Stimulated activated CD8-positive, alpha-beta memory T cell treated with anti-CD3 and anti-CD28 coated beads, Interleukin-12 subunit alpha, Interleukin-12 subunit beta, amount 100 ng/mL, for 24 hours (primary cell): Measurements from ENCODE around the gene HERC4.
A peak's percentile ranks its signal among the peaks of the same experiment; 100 is the strongest.
"Not testable (repeated sequence)": the region's sequence is repeated elsewhere in the genome, so short reads cannot be mapped to it uniquely, and the experiment has no call there.

Source experiments
- DNase-seq: peaks from one replicate; pipeline ENCODE4 v3.0.0-alpha.2; 2020; ENCODE audit errors: extremely low read depth

The HERC4 gene

GRCh38 chr10:67884313-67884841 is 190.7 kb downstream of the HERC4 start, which contains the start of gene SIRT1:
Gene SIRT1, plus strand, starts transcription at chr10:67884656. Its CDS starts 66 bp downstream, at chr10:67884722.
- DNase-seq, result peak; percentile 74

DNA sequence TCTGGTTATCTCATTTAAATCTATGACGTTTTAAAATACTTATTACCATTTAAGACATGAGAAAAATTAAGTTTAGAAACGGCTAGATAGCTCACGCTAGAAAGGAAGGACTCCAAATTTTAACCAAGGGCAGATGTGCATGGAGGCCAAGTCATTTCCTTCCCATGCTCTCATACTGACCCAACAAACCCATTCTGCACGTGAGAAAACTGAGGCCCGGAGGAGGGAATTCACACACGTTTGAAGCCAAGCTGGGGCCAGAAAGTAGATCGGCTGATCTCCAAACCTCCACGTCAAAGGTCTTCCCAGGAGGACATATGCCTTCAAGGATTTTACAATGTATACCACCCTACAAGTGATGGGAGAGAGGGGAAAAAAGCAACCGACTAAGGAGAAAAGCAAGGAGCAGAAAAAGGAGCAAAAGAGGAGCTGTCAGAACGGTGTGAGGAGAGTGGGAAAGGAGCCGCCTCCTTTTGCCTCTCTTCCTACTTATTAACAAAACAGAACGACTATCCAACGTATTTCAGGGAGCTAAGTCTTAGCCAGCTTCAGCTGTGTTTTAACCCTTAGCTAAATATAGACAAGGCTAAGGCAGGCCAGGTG is 191.3 kb downstream of the HERC4 start:
- no peak for DNase-seq

- no peak for DNase-seq
Observed at GRCh38 chr10:67878133-67878532, 196.9 kb downstream of the HERC4 start.

- DNase-seq, result not testable (repeated sequence)
Observed at GRCh38 chr10:67877421-67877820, 197.7 kb downstream of the HERC4 start.

DNA sequence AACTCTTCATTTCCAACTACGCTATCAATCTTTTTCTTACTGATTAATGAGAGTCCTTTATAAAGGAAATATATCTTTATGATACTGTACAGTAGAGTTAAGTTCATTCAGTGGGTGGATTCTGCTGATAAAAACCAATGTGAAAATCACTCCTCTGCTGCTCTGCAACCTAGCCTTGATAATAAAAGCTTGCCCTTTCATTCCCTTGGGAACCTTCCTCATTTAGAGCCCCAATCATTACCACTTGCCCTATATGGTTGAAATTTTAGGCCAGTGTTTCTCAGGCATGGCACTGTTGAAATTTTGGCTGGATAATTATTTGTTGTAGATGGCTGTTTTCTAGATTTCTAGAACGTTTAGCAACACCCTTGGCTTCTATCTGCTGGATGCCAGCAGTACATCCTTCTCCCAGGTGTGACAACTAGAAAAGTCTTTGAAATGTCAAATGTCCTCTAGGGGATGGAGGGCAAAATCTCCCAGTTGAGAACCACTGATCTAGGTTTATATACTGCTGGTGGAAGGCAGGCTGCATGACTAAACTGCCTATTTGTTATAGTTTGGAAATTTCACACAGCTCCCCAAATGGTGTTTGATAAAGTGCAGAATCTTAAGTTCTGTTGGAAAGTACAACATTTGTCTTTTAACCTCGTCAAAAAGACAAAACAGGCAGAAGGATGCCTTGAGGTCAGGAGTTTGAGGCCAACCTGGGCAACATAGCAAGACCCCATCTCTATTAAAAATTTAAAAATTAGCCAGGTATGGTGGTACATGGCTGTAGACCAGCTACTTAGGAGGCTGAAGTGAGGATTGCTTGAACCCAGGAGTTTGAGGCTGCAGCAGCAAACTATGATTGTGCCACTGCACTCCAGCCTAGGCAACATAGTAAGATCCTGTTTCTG is 199.5 kb downstream of the HERC4 start:
- DNase-seq, result no peak
